DOHH2 (cell line): ENCODE measurements around the gene NSD2.

Source experiments
- H3F3A ChIP-seq: fragments of 200-600 bp; sonication (generic), shearing (Covaris generic); 2 replicates; pipeline ENCODE4 v1.6.0; 2016; ENCODE audit warnings: antibody characterized with exemption, mild to moderate bottlenecking; ENCODE audit not compliant: control insufficient read depth, insufficient read depth
- H3K27ac ChIP-seq: fragments of 200-600 bp; sonication (generic); 2 replicates; pipeline ENCODE4 v1.5.1; 2014; ENCODE audit warnings: low read depth, mild to moderate bottlenecking, low read length, moderate library complexity
- H3K27me3 ChIP-seq: fragments of 200-600 bp; sonication (generic); 2 replicates; pipeline ENCODE4 v1.6.1; 2014; ENCODE audit warnings: mild to moderate bottlenecking, low read length, mixed read lengths; ENCODE audit not compliant: control insufficient read depth
- H3K36me3 ChIP-seq: fragments of 200-600 bp; sonication (generic); 2 replicates; pipeline ENCODE4 v1.6.1; 2014; ENCODE audit warnings: mild to moderate bottlenecking, low read length, moderate library complexity, mixed read lengths; ENCODE audit not compliant: control insufficient read depth
- H3K4me1 ChIP-seq: fragments of 200-600 bp; sonication (generic); 2 replicates; pipeline ENCODE4 v1.6.1; 2014; ENCODE audit warnings: mild to moderate bottlenecking, low read length, mixed read lengths; ENCODE audit not compliant: control insufficient read depth
- H3K4me2 ChIP-seq: fragments of 200-600 bp; sonication (generic); 2 replicates; pipeline ENCODE4 v1.6.0; 2014; ENCODE audit warnings: mild to moderate bottlenecking, low read length, moderate library complexity
- H3K4me3 ChIP-seq: fragments of 200-600 bp; sonication (generic); 2 replicates; pipeline ENCODE4 v1.5.1; 2014; ENCODE audit warnings: mild to moderate bottlenecking, low read length, mixed read lengths
- H3K79me2 ChIP-seq: fragments of 200-600 bp; sonication (generic); 2 replicates; pipeline ENCODE4 v1.6.1; 2014; ENCODE audit warnings: mild to moderate bottlenecking, low read length, mixed read lengths; ENCODE audit not compliant: control insufficient read depth
- H3K9me2 ChIP-seq: fragments of 200-600 bp; sonication (generic); replicated peaks from 2 replicates; pipeline ENCODE4 v1.6.1; 2014; ENCODE audit warnings: mild to moderate bottlenecking, low read length, mixed read lengths; ENCODE audit not compliant: control insufficient read depth
- H3K9me3 ChIP-seq: fragments of 200-600 bp; sonication (generic); 2 replicates; pipeline ENCODE4 v1.6.1; 2014; ENCODE audit warnings: antibody characterized with exemption, low read length, mixed read lengths; ENCODE audit not compliant: control insufficient read depth, insufficient read depth
- H4K20me1 ChIP-seq: fragments of 200-600 bp; sonication (generic); 2 replicates; pipeline ENCODE4 v1.6.0; 2014; ENCODE audit warnings: low read depth, mild to moderate bottlenecking, antibody characterized with exemption, low read length, moderate library complexity; ENCODE audit not compliant: control insufficient read depth, insufficient read depth
- CTCF ChIP-seq: fragments of 200-600 bp; sonication (generic); IDR thresholded peaks from one replicate; pipeline ENCODE4 v1.5.1; 2014; ENCODE audit warnings: antibody characterized with exemption, mild to moderate bottlenecking, low read depth, low read length; ENCODE audit not compliant: poor library complexity, severe bottlenecking
- EZH2phosphoT487 ChIP-seq: fragments of 200-600 bp; sonication (generic); IDR thresholded peaks from 2 replicates; pipeline ENCODE4 v1.6.1; 2017; ENCODE audit warnings: borderline replicate concordance, mild to moderate bottlenecking, antibody characterized with exemption, low read length, moderate library complexity, mixed read lengths

NSD2 gene

GRCh38 chr4:1839282-1839681 is 31.9 kb upstream of the NSD2 start:
- H3K4me3 ChIP-seq, result no peak overlapping the region
- no peaks in the 10 kb centered on the region for H3K9me2 ChIP-seq
- 0 out of 2 replicates have a peak, but pooled peaks cover 4% of the 10 kb centered on the region for H4K20me1 ChIP-seq
- H3K79me2 ChIP-seq, result peaks cover 33% of the 10 kb centered on the region
- peaks cover 82% of the 10 kb centered on the region for H3K36me3 ChIP-seq
- H3K4me1 ChIP-seq, result peaks cover 7% of the 10 kb centered on the region
- H3K9me3 ChIP-seq, result no peaks in the 10 kb centered on the region
- TF ChIP-seq EZH2phosphoT487 (no peak), CTCF (no peak)
- H3K27ac ChIP-seq, result no peak overlapping the region
- no peak overlapping the region for H3K4me2 ChIP-seq
- no peaks in the 10 kb centered on the region for H3F3A ChIP-seq
- H3K27me3 ChIP-seq, result no peaks in the 10 kb centered on the region

- TF ChIP-seq EZH2phosphoT487 (no peak), CTCF (no peak)
- H3K79me2 ChIP-seq, result peaks cover 40% of the 10 kb centered on the region
- peaks cover 75% of the 10 kb centered on the region for H3K36me3 ChIP-seq
Observed at GRCh38 chr4:1841201-1841886, 29.8 kb upstream of the NSD2 start.

GRCh38 chr4:1841887-1842210 is 29.3 kb upstream of the NSD2 start:
- Histone ChIP-seq H3K79me2 (peaks cover 44% of the 10 kb centered on the region), H3K36me3 (peaks cover 75% of the 10 kb centered on the region)

More at GRCh38 chr4:1841201-1841886, 29.8 kb upstream of the NSD2 start:
- no peaks in the 10 kb centered on the region for H3K9me2 ChIP-seq
- no peaks in the 10 kb centered on the region for H3K4me1 ChIP-seq
- H4K20me1 ChIP-seq, result 0 out of 2 replicates have a peak, but pooled peaks cover 4% of the 10 kb centered on the region
- H3F3A ChIP-seq, result no peaks in the 10 kb centered on the region
- H3K9me3 ChIP-seq, result no peaks in the 10 kb centered on the region
- no peaks in the 10 kb centered on the region for H3K27me3 ChIP-seq
- no peak overlapping the region for H3K27ac ChIP-seq
- no peak overlapping the region for H3K4me2 ChIP-seq
- no peak overlapping the region for H3K4me3 ChIP-seq

More at GRCh38 chr4:1841887-1842210, 29.3 kb upstream of the NSD2 start:
- TF ChIP-seq CTCF, result no peak
- TF ChIP-seq EZH2phosphoT487, result no peak
- Histone ChIP-seq H3K9me3 (no peaks in the 10 kb centered on the region), H3K27me3 (no peaks in the 10 kb centered on the region), H3K4me1 (no peaks in the 10 kb centered on the region), H4K20me1 (0 out of 2 replicates have a peak, but pooled peaks cover 4% of the 10 kb centered on the region), H3K9me2 (no peaks in the 10 kb centered on the region), H3K4me3 (no peak overlapping the region), H3F3A (no peaks in the 10 kb centered on the region; the same call in 1 of the 2 replicates), H3K27ac (no peak overlapping the region), H3K4me2 (no peak overlapping the region)
